ENCODE results near the gene KIAA0040. TPM values are rescaled to one million over a fixed set of nuclear protein-coding genes. Genes with fewer than 3 reads are reported as not detected.

Gene KIAA0040
- total RNA-seq, 1 experiment from 2014 or later, result 5.0 TPM

DNA sequence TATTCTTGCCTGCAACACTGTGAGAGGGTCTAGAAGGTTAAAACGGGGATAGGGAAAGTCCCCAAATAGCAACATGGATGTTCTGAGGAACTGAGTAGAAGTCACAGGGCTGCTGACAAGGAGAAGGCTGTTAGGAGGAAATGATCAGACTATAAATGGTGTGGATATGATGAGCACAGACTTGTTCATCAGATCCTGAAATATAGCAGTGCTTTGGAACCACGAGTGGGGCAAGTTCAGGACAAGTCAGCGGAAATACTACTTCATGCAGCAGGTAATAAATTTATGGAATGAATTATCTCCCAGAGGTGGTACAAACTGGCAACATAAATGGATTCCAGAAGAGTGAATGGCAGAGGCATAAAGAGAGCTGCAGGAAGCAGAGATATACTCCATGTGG lies 3.2 kb upstream of the KIAA0040 start:
- no peak overlapping the region for H3K27ac ChIP-seq (ENCODE audit: insufficient read length, low read depth, low read length)
- H3K27me3 Mint-ChIP-seq (ENCODE audit: low read depth), result peaks cover 32% of the 10 kb centered on the region
- H3K14ac ChIP-seq (ENCODE audit: insufficient read depth, low read length), result no peak overlapping the region
- no peak overlapping the region for H2BK12ac ChIP-seq (ENCODE audit: insufficient read length, low read depth, low read length)
- H2AK5ac ChIP-seq (ENCODE audit: insufficient read length, low read length), result no peak overlapping the region
- H3K9ac ChIP-seq (ENCODE audit: extremely low read depth, insufficient read length, low read length), result no peak overlapping the region
- peaks cover 18% of the 10 kb centered on the region for H3K23me2 ChIP-seq (ENCODE audit: insufficient read length, low read depth, low read length, poor library complexity, severe bottlenecking)
- no CpG with 5 or more reads among the region's 3 CpGs for WGBS (ENCODE audit: extremely low coverage, insufficient read length, low lambda C conversion rate)
- TF ChIP-seq, protein P1, sequence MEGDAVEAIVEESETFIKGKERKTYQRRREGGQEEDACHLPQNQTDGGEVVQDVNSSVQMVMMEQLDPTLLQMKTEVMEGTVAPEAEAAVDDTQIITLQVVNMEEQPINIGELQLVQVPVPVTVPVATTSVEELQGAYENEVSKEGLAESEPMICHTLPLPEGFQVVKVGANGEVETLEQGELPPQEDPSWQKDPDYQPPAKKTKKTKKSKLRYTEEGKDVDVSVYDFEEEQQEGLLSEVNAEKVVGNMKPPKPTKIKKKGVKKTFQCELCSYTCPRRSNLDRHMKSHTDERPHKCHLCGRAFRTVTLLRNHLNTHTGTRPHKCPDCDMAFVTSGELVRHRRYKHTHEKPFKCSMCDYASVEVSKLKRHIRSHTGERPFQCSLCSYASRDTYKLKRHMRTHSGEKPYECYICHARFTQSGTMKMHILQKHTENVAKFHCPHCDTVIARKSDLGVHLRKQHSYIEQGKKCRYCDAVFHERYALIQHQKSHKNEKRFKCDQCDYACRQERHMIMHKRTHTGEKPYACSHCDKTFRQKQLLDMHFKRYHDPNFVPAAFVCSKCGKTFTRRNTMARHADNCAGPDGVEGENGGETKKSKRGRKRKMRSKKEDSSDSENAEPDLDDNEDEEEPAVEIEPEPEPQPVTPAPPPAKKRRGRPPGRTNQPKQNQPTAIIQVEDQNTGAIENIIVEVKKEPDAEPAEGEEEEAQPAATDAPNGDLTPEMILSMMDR (conservative IDR thresholded peaks at IDR 0.05), result no peak
- H2BK120ac ChIP-seq (ENCODE audit: low read depth, low read length, poor library complexity, severe bottlenecking), result no peak overlapping the region
- DNase-seq, result no peak
- peaks cover 12 to 16% of the 10 kb centered on the region in 2 experiments; a peak in 3 of 4 replicates for H3K4me1 Mint-ChIP-seq
- no peak overlapping the region for H3K4me3 Mint-ChIP-seq
- H4K20me1 ChIP-seq (ENCODE audit: control insufficient read depth, insufficient read depth, insufficient read length), result no peaks in the 10 kb centered on the region
- no peak overlapping the region for H2BK15ac ChIP-seq (ENCODE audit: low read depth, low read length)
- H3K27ac Mint-ChIP-seq, result no peak overlapping the region
- no peak overlapping the region for H2BK20ac ChIP-seq (ENCODE audit: low read depth, low read length, poor library complexity, severe bottlenecking)
- H4K91ac ChIP-seq (ENCODE audit: insufficient read length, low read depth, low read length), result no peak overlapping the region
- no peaks in the 10 kb centered on the region for H3K79me1 ChIP-seq (ENCODE audit: insufficient read depth, low read depth, low read length, poor library complexity, severe bottlenecking)
- H3K23ac ChIP-seq (ENCODE audit: insufficient read length, low read depth, low read length), result no peak overlapping the region
- no peak overlapping the region for H3K18ac ChIP-seq (ENCODE audit: insufficient read length, low read depth, low read length)
- no peaks in the 10 kb centered on the region for H3K79me2 ChIP-seq (ENCODE audit: insufficient read depth, low read length)
- H3K4me2 ChIP-seq (ENCODE audit: insufficient read depth, insufficient read length, low read length), result no peak overlapping the region
- no peak overlapping the region for H4K8ac ChIP-seq (replicated peaks; ENCODE audit: insufficient read length, low read depth, low read length)
- no peak overlapping the region for H2AFZ ChIP-seq (ENCODE audit: low read length)
- H3T11ph ChIP-seq (ENCODE audit: low read length), result no peak overlapping the region
- H3K27me3 ChIP-seq (ENCODE audit: insufficient read depth, low read length), result peaks cover 2% of the 10 kb centered on the region; the same call in 1 of the 2 replicates
- no peak overlapping the region for H3K56ac ChIP-seq (ENCODE audit: insufficient read length, low read depth, low read length)
- H3K9me3 ChIP-seq (ENCODE audit: control insufficient read depth, low read depth, low read length), result no peaks in the 10 kb centered on the region
- no peak overlapping the region for H3K4ac ChIP-seq (ENCODE audit: low read depth, low read length)
- no peaks in the 10 kb centered on the region for H3K36me3 Mint-ChIP-seq (ENCODE audit: insufficient read depth in 1 of 3, low read depth in 3 of 3)
- H4K5ac ChIP-seq (ENCODE audit: insufficient read length, low read depth, low read length), result no peak overlapping the region
- no peak overlapping the region for H2BK5ac ChIP-seq (ENCODE audit: insufficient read length, low read length)
- H3K4me1 ChIP-seq (ENCODE audit: insufficient read depth, low read length), result no peaks in the 10 kb centered on the region
- no peaks in the 10 kb centered on the region for H3K9me3 Mint-ChIP-seq

Data from H9 (cell line).